ENCODE measurements around the gene AGXT.

GRCh38 chr2:240919786-240920782 lies 51.5 kb downstream of the AGXT start:
- TF ChIP-seq CTCF (IDR thresholded peaks at IDR 0.05; ENCODE audit: low read length) (no peak), EZH2 (IDR thresholded peaks at IDR 0.05; ENCODE audit: borderline replicate concordance, low read length) (no peak)

Measured in OCI-LY1 (cell line).